IgD-negative memory B cell (primary cell): Measurements from ENCODE around the gene FBXO41. TPM values are rescaled to one million over a fixed set of nuclear protein-coding genes. Genes with fewer than 3 reads are reported as not detected.

Experiments
- H3K27ac Mint-ChIP-seq, 3 donors: one replicate each; pipeline ENCODE4 v1.8.0; 2020 to 2022; ENCODE audit warnings: mild to moderate bottlenecking in 3 of 3, mixed read lengths in 3 of 3, moderate library complexity in 1 of 3
- H3K27me3 Mint-ChIP-seq: one replicate; pipeline ENCODE4 v1.8.0; 2021; ENCODE audit warnings: mixed read lengths
- H3K36me3 Mint-ChIP-seq: one replicate; pipeline ENCODE4 v1.8.0; 2020; ENCODE audit warnings: mild to moderate bottlenecking, mixed read lengths
- H3K4me1 Mint-ChIP-seq, 3 donors: one replicate each; pipeline ENCODE4 v1.8.0; 2020 to 2022; ENCODE audit warnings: mixed read lengths in 3 of 3, mild to moderate bottlenecking in 1 of 3
- H3K4me3 Mint-ChIP-seq, 4 donors: one replicate each; pipeline ENCODE4 v1.8.0; 2020 to 2022; ENCODE audit warnings: mild to moderate bottlenecking in 4 of 4, mixed read lengths in 4 of 4, moderate library complexity in 3 of 4
- H3K9me3 Mint-ChIP-seq, 3 donors: one replicate each; pipeline ENCODE4 v1.8.0; 2020 to 2021; ENCODE audit warnings: mixed read lengths in 3 of 3, mild to moderate bottlenecking in 1 of 3
- polyA plus RNA-seq: library from polyadenylated mRNA; unstranded; fragments of 300-500 nt; fragmentation: Illumina TruSeq; gene quantifications from one replicate; pipeline ENCODE4 v1.2.3, GENCODE V29; 2021

The FBXO41 gene
- polyA plus RNA-seq, 1 donor from 2014 or later: 3.8 TPM

GRCh38 chr2:73250872-73251846 lies 33.1 kb downstream of the FBXO41 start:
- Mint-ChIP-seq H3K36me3 (no peaks in the 10 kb centered on the region), H3K27ac (peak overlapping the region in 1 of 3 donors; percentile 53), H3K27me3 (no peaks in the 10 kb centered on the region), H3K4me3 (no peak overlapping the region), H3K4me1 (peaks cover 0 to 4% (median 0%) of the 10 kb centered on the region in 3 donors), H3K9me3 (no peaks in the 10 kb centered on the region)

- Mint-ChIP-seq H3K27me3 (no peaks in the 10 kb centered on the region), H3K27ac (no peak overlapping the region), H3K4me1 (peaks cover 0 to 2% (median 0%) of the 10 kb centered on the region in 3 donors), H3K9me3 (no peaks in the 10 kb centered on the region), H3K36me3 (no peaks in the 10 kb centered on the region), H3K4me3 (no peak overlapping the region)
Observed at GRCh38 chr2:73249636-73250035, 34.6 kb downstream of the FBXO41 start.

GRCh38 chr2:73246850-73247249 lies 37.4 kb downstream of the FBXO41 start:
- H3K27ac Mint-ChIP-seq: no peak overlapping the region
- peaks cover 0 to 2% (median 0%) of the 10 kb centered on the region in 3 donors for H3K4me1 Mint-ChIP-seq

DNA sequence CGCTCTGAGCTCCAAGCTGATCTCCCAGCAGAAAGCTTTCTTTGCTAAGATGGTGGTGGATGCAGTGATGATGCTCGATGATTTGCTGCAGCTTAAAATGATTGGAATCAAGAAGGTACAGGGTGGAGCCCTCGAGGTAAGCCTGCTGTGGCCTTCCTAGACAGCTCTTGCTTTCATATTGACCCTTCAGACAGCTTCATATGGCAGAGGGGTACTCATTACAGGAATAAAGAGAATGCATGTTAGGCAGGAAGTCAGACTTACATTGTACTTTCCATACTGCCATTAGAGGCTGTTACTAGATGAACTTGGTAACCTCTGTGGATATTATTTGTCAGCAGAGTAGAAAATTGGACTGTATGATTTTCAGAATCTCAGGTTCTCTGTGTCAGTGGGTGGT lies 39.7 kb downstream of the FBXO41 start:
- Mint-ChIP-seq H3K27me3 (no peaks in the 10 kb centered on the region), H3K9me3 (no peaks in the 10 kb centered on the region), H3K27ac (no peak overlapping the region), H3K4me3 (no peak overlapping the region), H3K36me3 (no peaks in the 10 kb centered on the region), H3K4me1 (no peaks in the 10 kb centered on the region)

More at GRCh38 chr2:73246850-73247249, 37.4 kb downstream of the FBXO41 start:
- H3K27me3 Mint-ChIP-seq: no peaks in the 10 kb centered on the region
- peak overlapping the region in 1 of 4 donors; percentile 58 for H3K4me3 Mint-ChIP-seq
- H3K36me3 Mint-ChIP-seq: no peaks in the 10 kb centered on the region
- H3K9me3 Mint-ChIP-seq: no peaks in the 10 kb centered on the region

GRCh38 chr2:73243884-73244570 lies 40.3 kb downstream of the FBXO41 start:
- Mint-ChIP-seq H3K9me3 (no peaks in the 10 kb centered on the region), H3K36me3 (no peaks in the 10 kb centered on the region), H3K27me3 (no peaks in the 10 kb centered on the region), H3K4me1 (peaks cover 0 to 4% (median 0%) of the 10 kb centered on the region in 3 donors), H3K4me3 (no peak overlapping the region), H3K27ac (no peak overlapping the region)

GRCh38 chr2:73239776-73240175 lies 44.5 kb downstream of the FBXO41 start:
- H3K4me1 Mint-ChIP-seq: peaks cover 14 to 31% (median 16%) of the 10 kb centered on the region in 3 donors
- H3K27me3 Mint-ChIP-seq: no peaks in the 10 kb centered on the region
- H3K27ac Mint-ChIP-seq: no peak overlapping the region
- no peaks in the 10 kb centered on the region for H3K9me3 Mint-ChIP-seq
- no peaks in the 10 kb centered on the region for H3K36me3 Mint-ChIP-seq
- no peak overlapping the region for H3K4me3 Mint-ChIP-seq

- H3K9me3 Mint-ChIP-seq: no peaks in the 10 kb centered on the region
- H3K36me3 Mint-ChIP-seq: no peaks in the 10 kb centered on the region
- H3K27me3 Mint-ChIP-seq: no peaks in the 10 kb centered on the region
- peaks cover 15 to 32% (median 23%) of the 10 kb centered on the region in 3 donors for H3K4me1 Mint-ChIP-seq
- no peak overlapping the region for H3K4me3 Mint-ChIP-seq
- H3K27ac Mint-ChIP-seq: no peak overlapping the region
Observed at GRCh38 chr2:73238976-73239375, 45.3 kb downstream of the FBXO41 start.

DNA sequence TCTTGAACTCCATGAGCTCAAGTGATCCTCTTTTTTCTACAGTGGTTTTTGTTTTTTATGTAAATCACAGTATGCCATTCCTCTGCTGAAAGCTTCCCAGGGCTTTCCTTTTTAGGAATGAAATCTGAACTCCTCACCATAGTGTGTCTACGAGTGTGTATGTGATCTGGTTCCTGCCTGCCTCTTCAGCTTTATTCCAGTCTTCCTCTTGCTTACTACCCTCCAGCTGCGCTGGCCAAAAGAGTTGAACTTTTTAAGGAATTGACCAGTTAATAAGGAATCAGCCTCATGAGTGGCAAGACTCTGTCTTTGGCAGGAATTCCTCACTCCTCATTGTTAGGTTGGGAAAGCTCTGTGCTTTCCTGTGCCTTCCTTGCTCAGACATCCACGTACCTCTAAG lies 46.1 kb downstream of the FBXO41 start:
- Mint-ChIP-seq H3K4me3 (peak overlapping the region in 1 of 4 donors; percentile 10), H3K4me1 (peaks cover 15 to 32% (median 25%) of the 10 kb centered on the region in 3 donors), H3K9me3 (no peaks in the 10 kb centered on the region), H3K36me3 (no peaks in the 10 kb centered on the region), H3K27ac (no peak overlapping the region), H3K27me3 (no peaks in the 10 kb centered on the region)

GRCh38 chr2:73237168-73237567 lies 47.1 kb downstream of the FBXO41 start:
- Mint-ChIP-seq H3K9me3 (no peaks in the 10 kb centered on the region), H3K27ac (peak overlapping the region in 2 of 3 donors; percentile 2 to 24), H3K36me3 (no peaks in the 10 kb centered on the region), H3K4me3 (peak overlapping the region in 1 of 4 donors; percentile 99), H3K4me1 (peaks cover 18 to 37% (median 25%) of the 10 kb centered on the region in 3 donors), H3K27me3 (no peaks in the 10 kb centered on the region)

DNA sequence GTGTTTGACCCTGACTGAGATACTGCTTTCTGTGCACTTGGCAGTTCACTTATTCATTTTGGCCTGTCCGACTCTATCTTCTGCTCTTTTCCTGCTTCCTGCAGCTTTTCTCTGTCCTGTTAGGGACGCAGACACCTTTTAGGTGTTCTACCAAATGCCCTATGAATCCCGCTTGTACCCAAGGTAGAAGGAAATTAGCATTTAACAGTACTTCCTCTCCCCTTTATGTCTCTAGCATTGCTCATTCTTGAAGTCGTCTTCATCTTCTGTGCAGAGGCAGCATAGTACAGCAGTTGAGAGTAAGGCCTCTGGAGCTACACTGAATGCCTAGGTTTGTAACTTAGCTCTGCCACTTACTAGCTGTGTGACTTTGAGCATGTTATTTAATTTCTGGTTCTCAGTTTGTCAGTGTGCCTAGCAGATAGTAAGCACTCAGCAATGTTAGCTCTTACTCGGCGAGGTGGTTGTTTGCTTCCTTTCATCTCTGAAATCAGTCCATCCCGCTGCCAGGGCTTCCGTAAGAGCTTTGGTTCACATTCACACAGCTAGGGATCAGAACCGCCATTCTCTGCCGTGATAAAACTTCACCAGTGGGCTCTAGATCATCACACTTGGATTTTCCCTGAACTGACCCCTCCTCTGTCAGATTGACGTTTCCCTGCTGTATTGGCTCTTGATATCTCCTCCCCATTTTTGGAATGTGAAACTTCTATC lies 48.8 kb downstream of the FBXO41 start:
- Mint-ChIP-seq H3K4me3 (peak overlapping the region; percentile 96 to 100 (median 99)), H3K27me3 (no peaks in the 10 kb centered on the region), H3K36me3 (no peaks in the 10 kb centered on the region), H3K9me3 (no peaks in the 10 kb centered on the region), H3K27ac (peak overlapping the region; percentile 96 to 99 (median 97)), H3K4me1 (peaks cover 18 to 37% (median 25%) of the 10 kb centered on the region in 3 donors)

- Mint-ChIP-seq H3K36me3 (no peaks in the 10 kb centered on the region), H3K4me3 (peak within 1 kb of the TSS; percentile 96 to 100 (median 99)), H3K27me3 (no peaks in the 10 kb centered on the region), H3K27ac (peak within 1 kb of the TSS; percentile 96 to 99 (median 97)), H3K4me1 (peaks cover 18 to 35% (median 25%) of the 10 kb centered on the region in 3 donors), H3K9me3 (no peaks in the 10 kb centered on the region)
Observed at GRCh38 chr2:73233932-73234832, 50.1 kb downstream of the FBXO41 start, which contains the start of gene CCT7. TSS of gene CCT7 (plus strand) at chr2:73234308. CDS start at chr2:73234379, 71 bp downstream.

- H3K36me3 Mint-ChIP-seq: no peaks in the 10 kb centered on the region
- H3K27me3 Mint-ChIP-seq: no peaks in the 10 kb centered on the region
- H3K27ac Mint-ChIP-seq: peak within 1 kb of the TSS; percentile 96 to 99 (median 97)
- H3K4me1 Mint-ChIP-seq: peaks cover 18 to 32% (median 25%) of the 10 kb centered on the region in 3 donors
- H3K9me3 Mint-ChIP-seq: no peaks in the 10 kb centered on the region
- H3K4me3 Mint-ChIP-seq: peak within 1 kb of the TSS; percentile 96 to 100 (median 99)
Observed at GRCh38 chr2:73233154-73233931, 50.9 kb downstream of the FBXO41 start, which contains the start of gene PRADC1. TSS of gene PRADC1 (minus strand) at chr2:73233239. CDS start at chr2:73233160, 79 bp downstream.
